NCI-H82 (cell line): ENCODE measurements around the gene CDK14.

Experiments
- DNase-seq: peaks from one replicate; lab custom pipeline; 2025; lab: John Stamatoyannopoulos, UW

CDK14 gene

GRCh38 chr7:91107460-91107859 lies 511.3 kb downstream of the CDK14 start:
- no peak for DNase-seq

GRCh38 chr7:91109200-91109599 lies 513.1 kb downstream of the CDK14 start:
- no peak for DNase-seq

GRCh38 chr7:91112902-91113341 lies 516.8 kb downstream of the CDK14 start:
- no peak for DNase-seq

GRCh38 chr7:91114232-91114631 lies 518.1 kb downstream of the CDK14 start:
- peak; percentile 42 for DNase-seq

GRCh38 chr7:91126762-91127161 lies 530.6 kb downstream of the CDK14 start:
- peak; percentile 70 for DNase-seq

GRCh38 chr7:91127325-91127724 lies 531.2 kb downstream of the CDK14 start:
- DNase-seq: peak; percentile 65

GRCh38 chr7:91127959-91128358 lies 531.8 kb downstream of the CDK14 start:
- no peak for DNase-seq

GRCh38 chr7:91128683-91129348 lies 532.7 kb downstream of the CDK14 start:
- DNase-seq: no peak

- DNase-seq: peak; percentile 14
Measured at GRCh38 chr7:91135300-91135699, 539.2 kb downstream of the CDK14 start.

GRCh38 chr7:91135703-91136430 lies 539.7 kb downstream of the CDK14 start:
- no peak for DNase-seq

GRCh38 chr7:91137153-91137787 lies 541.1 kb downstream of the CDK14 start:
- no peak for DNase-seq

- DNase-seq: no peak
Measured at GRCh38 chr7:91137788-91138368, 541.8 kb downstream of the CDK14 start.

GRCh38 chr7:91140286-91140685 lies 544.2 kb downstream of the CDK14 start:
- DNase-seq: no peak

- DNase-seq: no peak
Measured at GRCh38 chr7:91140982-91141381, 544.9 kb downstream of the CDK14 start.

GRCh38 chr7:91142743-91143142 lies 546.6 kb downstream of the CDK14 start:
- DNase-seq: no peak

GRCh38 chr7:91149341-91150246 lies 553.5 kb downstream of the CDK14 start:
- peak; percentile 50 for DNase-seq

- no peak for DNase-seq
Measured at GRCh38 chr7:91151916-91152315, 555.8 kb downstream of the CDK14 start.

GRCh38 chr7:91156316-91157185 lies 560.4 kb downstream of the CDK14 start:
- DNase-seq: no peak

- DNase-seq: no peak
Measured at GRCh38 chr7:91157579-91158320, 561.6 kb downstream of the CDK14 start.

GRCh38 chr7:91162436-91162835 lies 566.3 kb downstream of the CDK14 start:
- no peak for DNase-seq
